HG02885 (cell line): Measurements from ENCODE around the gene CEACAM5.

Source experiments
- ATAC-seq: cut with Tn5 transposase; IDR thresholded peaks from one replicate; pipeline ENCODE4 v1.9.1; 2021; ENCODE audit warnings: mild to moderate bottlenecking; ENCODE audit not compliant: unreplicated experiment, poor library complexity

CEACAM5 gene

DNA sequence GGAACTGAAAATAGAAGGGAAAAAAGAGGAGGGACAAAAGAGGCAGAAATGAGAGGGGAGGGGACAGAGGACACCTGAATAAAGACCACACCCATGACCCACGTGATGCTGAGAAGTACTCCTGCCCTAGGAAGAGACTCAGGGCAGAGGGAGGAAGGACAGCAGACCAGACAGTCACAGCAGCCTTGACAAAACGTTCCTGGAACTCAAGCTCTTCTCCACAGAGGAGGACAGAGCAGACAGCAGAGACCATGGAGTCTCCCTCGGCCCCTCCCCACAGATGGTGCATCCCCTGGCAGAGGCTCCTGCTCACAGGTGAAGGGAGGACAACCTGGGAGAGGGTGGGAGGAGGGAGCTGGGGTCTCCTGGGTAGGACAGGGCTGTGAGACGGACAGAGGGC is at the start of gene CEACAM5:
Gene CEACAM5 (plus strand): TSS at position 146 of the 400 bp plus-strand sequence. CDS start 106 bp downstream, at position 252.
- ATAC-seq: no peak

DNA sequence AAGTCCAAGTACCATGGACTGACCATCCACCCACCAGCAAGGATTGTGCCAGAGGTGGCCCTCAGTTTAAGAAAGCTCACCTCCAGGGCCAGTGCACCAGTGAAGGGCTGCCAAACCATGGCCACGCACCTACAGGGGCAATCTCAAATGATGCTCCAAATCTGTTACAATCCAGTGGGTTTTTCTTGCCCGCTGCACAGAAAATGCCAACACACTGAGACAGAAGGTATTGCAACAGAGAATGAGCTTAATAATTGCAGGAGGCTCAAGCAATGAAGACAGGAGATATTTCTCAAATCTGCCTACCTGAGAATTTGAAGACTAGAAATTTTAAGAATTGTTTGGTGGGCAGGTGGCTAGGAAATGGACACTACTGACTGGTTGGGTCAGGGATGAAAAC is 42.4 kb upstream of the CEACAM5 start:
- ATAC-seq: no peak

DNA sequence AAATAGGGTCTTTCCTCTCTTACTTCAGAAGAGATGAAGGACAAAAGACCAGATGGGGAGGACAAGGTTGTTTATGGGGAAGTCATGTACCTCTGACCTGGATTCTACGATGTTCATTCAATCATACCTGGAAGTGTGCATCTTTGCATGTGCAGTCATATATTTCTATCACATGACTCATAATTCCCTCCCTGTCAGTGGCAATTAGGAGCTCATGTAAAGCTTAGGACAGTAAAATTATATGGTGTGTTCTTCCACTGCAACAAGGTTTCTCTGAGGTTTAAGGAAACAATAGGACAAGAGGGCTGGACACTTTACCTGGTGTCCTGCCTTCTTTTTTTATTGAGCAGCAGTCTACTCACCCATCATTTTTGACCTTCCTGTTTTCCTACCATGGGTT is 40.1 kb upstream of the CEACAM5 start:
- ATAC-seq: no peak

DNA sequence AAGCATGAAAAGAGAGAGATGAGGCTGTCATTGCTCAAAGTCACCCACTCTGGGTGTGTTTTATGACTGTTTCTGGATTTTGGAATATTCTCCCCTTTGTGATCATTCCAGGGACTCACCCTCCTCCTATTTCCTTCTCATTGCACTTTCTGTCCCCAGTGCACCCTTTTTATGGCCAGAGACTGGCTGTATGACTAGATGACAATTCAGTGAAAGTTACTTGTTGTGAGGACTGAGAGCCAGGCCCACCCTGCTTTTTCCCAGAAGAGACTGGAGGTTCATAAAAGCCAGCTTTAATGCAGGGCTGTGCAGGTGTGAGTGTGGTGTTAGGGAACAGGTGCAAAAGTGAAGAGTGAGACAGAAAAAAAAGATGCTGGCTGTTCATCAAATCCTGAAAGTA is 37.7 kb upstream of the CEACAM5 start:
- ATAC-seq: no peak

GRCh38 chr19:41671486-41671885 is 36.9 kb upstream of the CEACAM5 start:
- ATAC-seq: no peak

DNA sequence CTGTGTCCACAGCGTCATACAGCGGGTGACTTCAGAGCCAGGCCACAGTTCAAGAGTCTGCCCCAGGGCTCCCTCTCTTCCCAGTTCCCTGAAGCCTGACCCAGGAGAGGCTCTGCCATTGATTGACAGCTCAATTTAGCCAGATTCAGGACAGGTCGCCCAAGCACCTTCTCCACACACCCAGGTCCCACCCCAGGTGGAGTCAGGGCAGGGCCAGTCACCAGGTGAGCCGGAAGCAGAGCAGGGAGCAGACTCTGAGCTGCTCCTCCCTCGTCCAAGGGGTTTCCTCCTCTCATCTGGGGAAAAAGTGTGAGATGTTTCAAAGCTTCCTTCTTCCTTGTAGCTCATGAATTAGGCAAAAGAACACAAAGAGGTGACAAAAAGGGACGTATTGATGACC is 26.0 kb upstream of the CEACAM5 start:
- no peak for ATAC-seq

DNA sequence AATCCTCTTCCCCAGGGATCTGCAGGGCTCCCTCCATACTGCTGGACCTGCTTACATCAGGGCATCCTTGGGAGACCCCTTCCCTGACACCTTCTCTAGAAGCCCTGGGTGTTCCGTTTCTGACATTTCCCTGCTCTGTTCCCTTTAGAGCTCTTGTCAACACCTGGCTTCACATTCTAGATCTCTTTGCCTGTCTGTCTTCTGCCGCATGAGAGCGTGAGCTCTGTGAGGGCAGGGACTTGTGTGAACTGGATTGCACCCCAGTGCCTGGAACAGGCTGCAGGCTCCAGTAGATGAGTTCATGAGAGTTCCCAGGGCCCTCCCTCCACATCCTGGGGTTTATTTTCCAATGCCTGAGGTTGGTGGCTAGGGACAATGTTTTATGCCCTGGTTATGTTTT is 21.0 kb upstream of the CEACAM5 start:
- ATAC-seq: no peak

GRCh38 chr19:41688098-41688497 is 20.3 kb upstream of the CEACAM5 start, which contains the start of gene CEACAM7:
TSS of gene CEACAM7 (minus strand) at chr19:41688270. CDS start at chr19:41688165, 105 bp downstream.
- no peak for ATAC-seq

DNA sequence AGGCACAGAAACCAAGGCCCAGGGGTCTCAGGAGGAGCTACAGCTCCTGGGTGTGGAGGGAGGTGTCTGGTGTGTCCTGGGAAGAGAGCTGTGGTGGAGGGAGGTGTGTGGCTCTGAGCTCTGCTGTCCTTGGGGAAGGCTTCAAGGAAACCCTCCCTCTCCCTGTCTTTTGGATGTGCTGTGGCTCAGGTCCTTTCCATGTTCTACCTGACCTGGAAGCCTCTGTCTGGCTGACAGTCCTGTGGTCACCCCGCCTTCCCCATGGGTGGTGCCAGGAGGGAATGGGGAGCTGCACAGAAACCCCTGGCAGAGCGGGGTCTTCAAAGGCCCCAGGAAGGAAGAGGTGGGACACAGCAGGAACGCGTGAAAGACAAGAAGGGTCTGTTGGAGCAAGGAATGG is 19.7 kb upstream of the CEACAM5 start:
- ATAC-seq: no peak

GRCh38 chr19:41689993-41690800 is 18.2 kb upstream of the CEACAM5 start:
- no peak for ATAC-seq

DNA sequence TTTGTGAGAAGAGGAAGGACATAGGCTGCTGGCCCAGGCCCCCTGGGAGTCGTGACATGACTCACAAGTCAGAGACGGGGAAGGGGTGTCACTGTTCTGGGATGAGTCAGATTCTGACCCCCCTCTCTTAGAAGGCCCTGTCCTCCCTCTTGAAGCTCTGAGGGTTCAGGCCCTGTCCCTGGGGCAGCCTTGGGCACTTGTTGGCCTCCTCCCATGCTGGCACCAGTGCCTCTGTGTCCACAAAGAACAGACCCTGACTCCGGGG is 17.7 kb upstream of the CEACAM5 start:
- no peak for ATAC-seq

DNA sequence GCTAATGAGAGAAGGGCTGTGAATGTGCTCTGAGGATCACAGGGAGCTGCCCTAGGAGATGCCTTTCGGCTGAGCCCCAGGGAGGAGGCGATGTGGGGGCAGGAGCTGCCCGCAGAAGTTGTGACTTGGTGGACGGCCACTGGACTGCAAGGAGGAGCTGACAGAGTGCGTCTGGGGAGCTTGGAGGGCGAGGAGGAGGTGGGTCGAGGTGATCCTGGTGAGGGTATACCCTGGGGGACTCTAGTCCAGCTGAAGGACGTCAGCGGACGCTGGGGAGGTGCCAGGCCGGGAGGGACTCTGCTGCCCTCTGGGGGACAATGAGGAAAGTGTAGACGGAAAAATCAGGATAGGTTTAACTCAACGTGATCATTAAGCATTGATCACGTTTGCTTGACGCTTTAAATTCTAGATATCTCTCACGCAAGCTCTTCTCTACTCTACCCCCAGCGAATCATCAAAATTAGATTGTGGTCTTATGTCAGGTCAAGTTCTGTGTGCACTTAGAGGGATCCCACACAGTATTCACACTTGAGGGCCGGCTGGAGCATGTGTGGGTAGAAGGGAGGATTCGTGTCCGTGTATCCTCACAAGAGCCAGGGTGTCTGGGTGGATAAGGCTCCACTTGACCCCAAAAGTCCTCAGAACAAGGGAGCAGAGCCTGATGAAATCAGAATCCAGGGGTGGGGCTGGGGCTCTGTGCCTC is 17.0 kb upstream of the CEACAM5 start:
- no peak for ATAC-seq

DNA sequence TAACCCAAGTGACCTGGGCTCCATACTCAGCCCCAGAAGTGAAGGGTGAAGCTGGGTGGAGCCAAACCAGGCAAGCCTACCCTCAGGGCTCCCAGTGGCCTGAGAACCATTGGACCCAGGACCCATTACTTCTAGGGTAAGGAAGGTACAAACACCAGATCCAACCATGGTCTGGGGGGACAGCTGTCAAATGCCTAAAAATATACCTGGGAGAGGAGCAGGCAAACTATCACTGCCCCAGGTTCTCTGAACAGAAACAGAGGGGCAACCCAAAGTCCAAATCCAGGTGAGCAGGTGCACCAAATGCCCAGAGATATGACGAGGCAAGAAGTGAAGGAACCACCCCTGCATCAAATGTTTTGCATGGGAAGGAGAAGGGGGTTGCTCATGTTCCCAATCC is 14.2 kb upstream of the CEACAM5 start:
- ATAC-seq: no peak

GRCh38 chr19:41694831-41695635 is 13.4 kb upstream of the CEACAM5 start:
- ATAC-seq: no peak

DNA sequence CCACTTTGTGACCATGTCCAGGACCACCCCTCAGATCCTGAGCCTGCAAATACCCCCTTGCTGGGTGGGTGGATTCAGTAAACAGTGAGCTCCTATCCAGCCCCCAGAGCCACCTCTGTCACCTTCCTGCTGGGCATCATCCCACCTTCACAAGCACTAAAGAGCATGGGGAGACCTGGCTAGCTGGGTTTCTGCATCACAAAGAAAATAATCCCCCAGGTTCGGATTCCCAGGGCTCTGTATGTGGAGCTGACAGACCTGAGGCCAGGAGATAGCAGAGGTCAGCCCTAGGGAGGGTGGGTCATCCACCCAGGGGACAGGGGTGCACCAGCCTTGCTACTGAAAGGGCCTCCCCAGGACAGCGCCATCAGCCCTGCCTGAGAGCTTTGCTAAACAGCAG is 12.7 kb upstream of the CEACAM5 start:
- ATAC-seq: no peak

DNA sequence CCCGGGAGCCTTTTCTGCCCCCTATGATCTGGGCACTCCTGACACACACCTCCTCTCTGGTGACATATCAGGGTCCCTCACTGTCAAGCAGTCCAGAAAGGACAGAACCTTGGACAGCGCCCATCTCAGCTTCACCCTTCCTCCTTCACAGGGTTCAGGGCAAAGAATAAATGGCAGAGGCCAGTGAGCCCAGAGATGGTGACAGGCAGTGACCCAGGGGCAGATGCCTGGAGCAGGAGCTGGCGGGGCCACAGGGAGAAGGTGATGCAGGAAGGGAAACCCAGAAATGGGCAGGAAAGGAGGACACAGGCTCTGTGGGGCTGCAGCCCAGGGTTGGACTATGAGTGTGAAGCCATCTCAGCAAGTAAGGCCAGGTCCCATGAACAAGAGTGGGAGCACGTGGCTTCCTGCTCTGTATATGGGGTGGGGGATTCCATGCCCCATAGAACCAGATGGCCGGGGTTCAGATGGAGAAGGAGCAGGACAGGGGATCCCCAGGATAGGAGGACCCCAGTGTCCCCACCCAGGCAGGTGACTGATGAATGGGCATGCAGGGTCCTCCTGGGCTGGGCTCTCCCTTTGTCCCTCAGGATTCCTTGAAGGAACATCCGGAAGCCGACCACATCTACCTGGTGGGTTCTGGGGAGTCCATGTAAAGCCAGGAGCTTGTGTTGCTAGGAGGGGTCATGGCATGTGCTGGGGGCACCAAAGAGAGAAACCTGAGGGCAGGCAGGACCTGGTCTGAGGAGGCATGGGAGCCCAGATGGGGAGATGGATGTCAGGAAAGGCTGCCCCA is 11.8 kb upstream of the CEACAM5 start:
- no peak for ATAC-seq

DNA sequence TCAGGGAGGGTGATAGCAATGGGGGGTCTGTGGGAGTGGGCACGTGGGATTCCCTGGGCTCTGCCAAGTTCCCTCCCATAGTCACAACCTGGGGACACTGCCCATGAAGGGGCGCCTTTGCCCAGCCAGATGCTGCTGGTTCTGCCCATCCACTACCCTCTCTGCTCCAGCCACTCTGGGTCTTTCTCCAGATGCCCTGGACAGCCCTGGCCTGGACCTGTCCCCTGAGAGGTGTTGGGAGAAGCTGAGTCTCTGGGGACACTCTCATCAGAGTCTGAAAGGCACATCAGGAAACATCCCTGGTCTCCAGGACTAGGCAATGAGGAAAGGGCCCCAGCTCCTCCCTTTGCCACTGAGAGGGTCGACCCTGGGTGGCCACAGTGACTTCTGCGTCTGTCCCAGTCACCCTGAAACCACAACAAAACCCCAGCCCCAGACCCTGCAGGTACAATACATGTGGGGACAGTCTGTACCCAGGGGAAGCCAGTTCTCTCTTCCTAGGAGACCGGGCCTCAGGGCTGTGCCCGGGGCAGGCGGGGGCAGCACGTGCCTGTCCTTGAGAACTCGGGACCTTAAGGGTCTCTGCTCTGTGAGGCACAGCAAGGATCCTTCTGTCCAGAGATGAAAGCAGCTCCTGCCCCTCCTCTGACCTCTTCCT is 11.1 kb upstream of the CEACAM5 start:
- ATAC-seq: no peak

DNA sequence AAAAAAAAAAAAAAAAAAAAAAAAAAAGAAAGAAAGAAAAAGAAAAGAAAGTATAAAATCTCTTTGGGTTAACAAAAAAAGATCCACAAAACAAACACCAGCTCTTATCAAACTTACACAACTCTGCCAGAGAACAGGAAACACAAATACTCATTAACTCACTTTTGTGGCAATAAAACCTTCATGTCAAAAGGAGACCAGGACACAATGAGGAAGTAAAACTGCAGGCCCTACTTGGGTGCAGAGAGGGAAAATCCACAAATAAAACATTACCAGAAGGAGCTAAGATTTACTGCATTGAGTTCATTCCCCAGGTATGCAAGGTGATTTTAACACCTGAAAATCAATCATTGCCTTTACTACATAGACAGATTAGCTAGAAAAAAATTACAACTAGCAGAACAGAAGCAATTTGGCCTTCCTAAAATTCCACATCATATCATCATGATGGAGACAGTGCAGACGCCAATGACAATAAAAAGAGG is 9.6 kb upstream of the CEACAM5 start:
- no peak for ATAC-seq

- ATAC-seq: no peak
Observed at GRCh38 chr19:41699231-41699967, 9.0 kb upstream of the CEACAM5 start.
